ENCODE results near the gene AFMID.
A peak's percentile ranks its signal among the peaks of the same experiment; 100 is the strongest.

The AFMID gene

GRCh38 chr17:78208486-78208885 is 21.3 kb downstream of the AFMID start:
- Histone ChIP-seq H3K27me3 (replicated peaks; ENCODE audit: control insufficient read depth, insufficient read depth, low read length) (no peaks in the 10 kb centered on the region), H3K4me3 (replicated peaks; ENCODE audit: low read depth, low read length) (no peak overlapping the region), H3K36me3 (ENCODE audit: control insufficient read depth, insufficient read depth, low read length) (peaks cover 12% of the 10 kb centered on the region)
- TF ChIP-seq CTCF (IDR thresholded peaks at IDR 0.05; ENCODE audit: insufficient read depth, low read length, poor library complexity, severe bottlenecking), result no peak
- no peak for DNase-seq (ENCODE audit: extremely low read depth, insufficient read length)

DNA sequence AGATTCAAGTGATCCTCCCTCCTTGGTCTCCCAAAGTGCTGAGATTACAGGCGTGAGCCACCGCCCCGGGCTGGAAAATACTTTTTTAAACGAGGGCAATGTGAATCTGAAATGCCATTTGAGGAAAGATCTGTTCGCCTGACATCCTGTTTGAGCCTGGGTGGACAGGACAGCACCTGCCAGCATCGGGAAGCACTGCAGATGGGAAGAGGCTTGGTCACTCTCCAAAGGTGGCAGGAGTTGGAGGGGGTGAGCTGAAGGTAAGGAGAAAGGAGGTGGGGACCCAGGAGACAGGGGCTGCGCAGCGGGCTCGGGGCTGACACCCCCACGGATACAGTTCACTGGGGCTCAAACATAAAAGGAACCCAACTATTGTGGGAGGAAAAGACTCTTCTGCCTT is 22.9 kb downstream of the AFMID start:
- H3K27me3 ChIP-seq (replicated peaks; ENCODE audit: control insufficient read depth, insufficient read depth, low read length), result no peaks in the 10 kb centered on the region
- H3K4me3 ChIP-seq (replicated peaks; ENCODE audit: low read depth, low read length), result no peak overlapping the region
- no peak for TF ChIP-seq CTCF (IDR thresholded peaks at IDR 0.05; ENCODE audit: insufficient read depth, low read length, poor library complexity, severe bottlenecking)
- peaks cover 6% of the 10 kb centered on the region for H3K36me3 ChIP-seq (ENCODE audit: control insufficient read depth, insufficient read depth, low read length)
- DNase-seq (ENCODE audit: extremely low read depth, insufficient read length), result no peak

DNA sequence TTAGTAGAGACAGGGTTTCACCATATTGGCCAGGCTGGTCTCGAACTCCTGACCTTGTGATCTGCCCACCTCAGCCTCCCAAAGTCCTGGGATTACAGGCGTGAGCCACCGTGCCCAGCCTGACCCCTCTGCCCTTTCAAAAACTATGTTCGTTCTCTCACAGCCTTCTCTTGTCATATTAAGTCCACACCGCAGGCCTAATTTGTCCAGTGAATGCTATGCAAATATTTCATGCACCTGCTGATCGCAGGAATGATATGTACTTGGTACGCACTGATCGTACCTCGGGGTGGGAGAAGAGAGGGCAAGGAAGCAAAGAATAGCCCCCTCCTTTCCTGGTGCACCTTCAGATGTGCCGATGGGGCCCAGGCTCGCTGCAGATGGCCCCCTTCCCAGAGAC is 23.9 kb downstream of the AFMID start:
- no peak overlapping the region for H3K4me3 ChIP-seq (replicated peaks; ENCODE audit: low read depth, low read length)
- DNase-seq (ENCODE audit: extremely low read depth, insufficient read length), result no peak
- no peaks in the 10 kb centered on the region; the same call in 1 of the 2 replicates for H3K36me3 ChIP-seq (ENCODE audit: control insufficient read depth, insufficient read depth, low read length)
- TF ChIP-seq CTCF (IDR thresholded peaks at IDR 0.05; ENCODE audit: insufficient read depth, low read length, poor library complexity, severe bottlenecking), result no peak
- H3K27me3 ChIP-seq (replicated peaks; ENCODE audit: control insufficient read depth, insufficient read depth, low read length), result no peaks in the 10 kb centered on the region

GRCh38 chr17:78214016-78214705 is 27.0 kb downstream of the AFMID start, which contains the start of gene BIRC5:
Gene BIRC5, plus strand, starts transcription at chr17:78214253. Its CDS starts 64 bp downstream, at chr17:78214317.
- Histone ChIP-seq H3K27me3 (replicated peaks; ENCODE audit: control insufficient read depth, insufficient read depth, low read length) (no peaks in the 10 kb centered on the region), H3K36me3 (ENCODE audit: control insufficient read depth, insufficient read depth, low read length) (peaks cover 1% of the 10 kb centered on the region; the same call in 1 of the 2 replicates), H3K4me3 (replicated peaks; ENCODE audit: low read depth, low read length) (peak within 1 kb of the TSS; percentile 93)
- no peak for TF ChIP-seq CTCF (IDR thresholded peaks at IDR 0.05; ENCODE audit: insufficient read depth, low read length, poor library complexity, severe bottlenecking)
- peak; percentile 89 for DNase-seq (ENCODE audit: extremely low read depth, insufficient read length)

DNA sequence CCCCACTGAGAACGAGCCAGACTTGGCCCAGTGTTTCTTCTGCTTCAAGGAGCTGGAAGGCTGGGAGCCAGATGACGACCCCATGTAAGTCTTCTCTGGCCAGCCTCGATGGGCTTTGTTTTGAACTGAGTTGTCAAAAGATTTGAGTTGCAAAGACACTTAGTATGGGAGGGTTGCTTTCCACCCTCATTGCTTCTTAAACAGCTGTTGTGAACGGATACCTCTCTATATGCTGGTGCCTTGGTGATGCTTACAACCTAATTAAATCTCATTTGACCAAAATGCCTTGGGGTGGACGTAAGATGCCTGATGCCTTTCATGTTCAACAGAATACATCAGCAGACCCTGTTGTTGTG is 27.5 kb downstream of the AFMID start:
- no peak for TF ChIP-seq CTCF (IDR thresholded peaks at IDR 0.05; ENCODE audit: insufficient read depth, low read length, poor library complexity, severe bottlenecking)

More for the DNA sequence above, 27.5 kb downstream of the AFMID start:
- DNase-seq (ENCODE audit: extremely low read depth, insufficient read length), result no peak
- H3K36me3 ChIP-seq (ENCODE audit: control insufficient read depth, insufficient read depth, low read length), result peaks cover 4% of the 10 kb centered on the region
- H3K4me3 ChIP-seq (replicated peaks; ENCODE audit: low read depth, low read length), result peak overlapping the region; percentile 93
- H3K27me3 ChIP-seq (replicated peaks; ENCODE audit: control insufficient read depth, insufficient read depth, low read length), result no peaks in the 10 kb centered on the region

Measured in GM06990 (cell line).